ENCODE data around the gene HYDIN.

GRCh38 chr16:71257768-71258167 lies 27.2 kb upstream of the HYDIN start:
- TF ChIP-seq POLR2AphosphoS5 (IDR thresholded peaks at IDR 0.05) = no peak
- TF ChIP-seq EP300 (IDR thresholded peaks at IDR 0.05; ENCODE audit: low read depth) = no peak
- TF ChIP-seq CTCF (IDR thresholded peaks at IDR 0.05) = no peak
- TF ChIP-seq POLR2A (IDR thresholded peaks at IDR 0.05) = no peak
